Breast epithelium (tissue), 4 donors: Measurements from ENCODE around the gene PXN. TPM values are rescaled to one million over a fixed set of nuclear protein-coding genes. Genes with fewer than 3 reads are reported as not detected.
"Not testable (repeated sequence)": the region's sequence is repeated elsewhere in the genome, so short reads cannot be mapped to it uniquely, and the experiment has no call there.

Experiments used
- DNase-seq, 2 donors: peaks; one replicate each; pipeline ENCODE4 v3.0.0-alpha.2; 2019; ENCODE audit warnings: low spot score in 2 of 2
- H3K27ac ChIP-seq, 2 donors: fragments of 200-600 bp; sonication (generic) in 1 of 2; one replicate each; pipeline ENCODE4 v1.5.1; 2016 to 2019; ENCODE audit warnings: mild to moderate bottlenecking in 1 of 2
- H3K27me3 ChIP-seq, 2 donors: fragments of 200-600 bp; sonication (generic) in 1 of 2; one replicate each; pipeline versions ENCODE4 v1.5.1 to v1.6.0; 2017 to 2019; ENCODE audit warnings: control low read depth in 1 of 2, mild to moderate bottlenecking in 1 of 2
- H3K36me3 ChIP-seq: fragments of 200-600 bp; one replicate; pipeline ENCODE4 v1.5.1; 2019
- H3K4me1 ChIP-seq, 2 donors: fragments of 200-600 bp; sonication (generic); one replicate each; pipeline ENCODE4 v1.5.1; 2016 to 2019; ENCODE audit warnings: control low read depth in 1 of 2
- H3K4me3 ChIP-seq, 3 donors: fragments of 200-600 bp; sonication (generic); 1 replicate in 2 of 3; 2 replicates in 1 of 3; pipeline ENCODE4 v1.5.1; 2016 to 2019; ENCODE audit warnings: mild to moderate bottlenecking in 3 of 3, moderate library complexity in 2 of 3
- H3K9me3 ChIP-seq, 2 donors: fragments of 200-600 bp; sonication (generic) in 1 of 2; one replicate each; pipeline ENCODE4 v1.5.1; 2016 to 2019; ENCODE audit warnings: control low read depth in 1 of 2
- POLR2A ChIP-seq: fragments of 450-650 bp; IDR thresholded peaks from one replicate; pipeline ENCODE4 v1.6.1; 2016; ENCODE audit warnings: antibody characterized with exemption, mild to moderate bottlenecking, moderate library complexity
- POLR2AphosphoS5 ChIP-seq, 3 donors: sonication (generic); formaldehyde crosslinking; IDR thresholded peaks; one replicate each; pipeline ENCODE4 v1.6.1; 2017; ENCODE audit warnings: antibody characterized with exemption in 3 of 3
- intact Hi-C: fragments of 100-400 bp; cut with DNase I; formaldehyde crosslinking; loops from one replicate; pipeline ENCODE4 v1.15.1; 2023; ENCODE audit warnings: low total_unique reads
- total RNA-seq, 3 donors: library from RNA; depleted of rRNA; stranded (reverse); fragments of >200 nt; gene quantifications; one replicate each; pipeline ENCODE4 v1.1.0, GENCODE V29; 2016
- TF ChIP-seq, protein P1 (sequence below), 3 donors: fragments of 450-650 bp; IDR thresholded peaks; one replicate each; pipeline ENCODE4 v1.5.1; 2016 to 2017; ENCODE audit warnings: antibody characterized with exemption in 3 of 3, mild to moderate bottlenecking in 3 of 3, moderate library complexity in 3 of 3

Gene PXN
- total RNA-seq, 3 donors from 2014 or later, result 44.8 to 74.1 (median 53.9) TPM

DNA sequence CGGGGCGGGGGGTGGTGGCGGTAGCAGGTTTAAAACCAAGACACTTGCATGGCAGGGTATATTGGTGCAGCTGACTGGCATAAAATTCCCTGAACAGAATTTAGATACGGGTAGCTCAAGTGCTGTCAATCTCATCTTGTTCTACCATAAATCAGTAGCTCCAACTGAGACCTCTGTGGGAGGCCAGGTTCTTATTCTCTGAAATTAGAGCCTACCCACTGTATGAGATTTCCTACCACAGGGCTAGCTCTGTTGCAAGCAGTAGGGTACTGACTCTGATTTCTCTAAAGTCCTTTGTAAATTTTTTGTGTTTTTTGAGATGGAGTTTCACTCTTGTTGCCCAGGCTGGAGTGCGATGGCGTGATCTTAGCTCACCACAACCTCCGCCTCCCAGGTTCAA is 61.4 kb downstream of the PXN start:
- Histone ChIP-seq H3K9me3 (no peaks in the 10 kb centered on the region), H3K36me3 (no peaks in the 10 kb centered on the region), H3K4me3 (no peak overlapping the region), H3K4me1 (peaks cover 0 to 8% of the 10 kb centered on the region in 2 donors), H3K27ac (no peak overlapping the region), H3K27me3 (no peaks in the 10 kb centered on the region)
- intact Hi-C loops, result no loop called here
- TF ChIP-seq POLR2AphosphoS5 (IDR thresholded peaks at IDR 0.05) (no peak), POLR2A (no peak)
- TF ChIP-seq, protein P1, sequence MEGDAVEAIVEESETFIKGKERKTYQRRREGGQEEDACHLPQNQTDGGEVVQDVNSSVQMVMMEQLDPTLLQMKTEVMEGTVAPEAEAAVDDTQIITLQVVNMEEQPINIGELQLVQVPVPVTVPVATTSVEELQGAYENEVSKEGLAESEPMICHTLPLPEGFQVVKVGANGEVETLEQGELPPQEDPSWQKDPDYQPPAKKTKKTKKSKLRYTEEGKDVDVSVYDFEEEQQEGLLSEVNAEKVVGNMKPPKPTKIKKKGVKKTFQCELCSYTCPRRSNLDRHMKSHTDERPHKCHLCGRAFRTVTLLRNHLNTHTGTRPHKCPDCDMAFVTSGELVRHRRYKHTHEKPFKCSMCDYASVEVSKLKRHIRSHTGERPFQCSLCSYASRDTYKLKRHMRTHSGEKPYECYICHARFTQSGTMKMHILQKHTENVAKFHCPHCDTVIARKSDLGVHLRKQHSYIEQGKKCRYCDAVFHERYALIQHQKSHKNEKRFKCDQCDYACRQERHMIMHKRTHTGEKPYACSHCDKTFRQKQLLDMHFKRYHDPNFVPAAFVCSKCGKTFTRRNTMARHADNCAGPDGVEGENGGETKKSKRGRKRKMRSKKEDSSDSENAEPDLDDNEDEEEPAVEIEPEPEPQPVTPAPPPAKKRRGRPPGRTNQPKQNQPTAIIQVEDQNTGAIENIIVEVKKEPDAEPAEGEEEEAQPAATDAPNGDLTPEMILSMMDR (IDR thresholded peaks at IDR 0.05), result no peak
- DNase-seq, result no peak

DNA sequence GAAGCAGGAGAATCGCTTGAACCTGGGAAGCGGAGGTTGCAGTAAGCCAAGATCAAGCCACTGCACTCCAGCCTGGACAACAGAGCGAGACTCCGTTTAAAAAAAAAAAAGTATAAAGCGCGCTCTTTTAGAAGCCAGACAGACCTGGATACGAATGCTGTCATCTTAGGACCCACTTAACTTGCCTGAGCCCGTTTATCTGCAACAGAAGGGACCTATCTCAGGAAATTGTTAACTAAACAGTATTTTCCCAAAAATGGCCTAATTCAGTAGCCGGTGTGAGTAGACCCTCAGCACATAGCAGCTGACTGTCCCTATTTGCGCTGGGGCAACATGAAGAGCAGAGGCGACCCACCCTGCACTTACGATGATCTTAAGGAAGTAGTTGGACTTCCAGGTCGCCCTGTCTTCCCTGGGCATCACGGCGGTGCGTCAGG is 65.1 kb downstream of the PXN start:
- Histone ChIP-seq H3K27me3 (no peaks in the 10 kb centered on the region), H3K36me3 (peaks cover 4% of the 10 kb centered on the region), H3K4me1 (peaks cover 2 to 12% of the 10 kb centered on the region in 2 donors), H3K9me3 (no peaks in the 10 kb centered on the region), H3K27ac (peak overlapping the region; percentile 90 to 91), H3K4me3 (peak overlapping the region; percentile 82 to 92 (median 84))
- no peak for DNase-seq
- TF ChIP-seq POLR2AphosphoS5 (IDR thresholded peaks at IDR 0.05) (no peak), POLR2A (no peak)
- TF ChIP-seq, protein P1 (IDR thresholded peaks at IDR 0.05), result no peak
- intact Hi-C loops, result loop anchor here (1.0 kb wide), 1 partner anchor 45 kb away; no protein-coding TSS in a partner anchor

DNA sequence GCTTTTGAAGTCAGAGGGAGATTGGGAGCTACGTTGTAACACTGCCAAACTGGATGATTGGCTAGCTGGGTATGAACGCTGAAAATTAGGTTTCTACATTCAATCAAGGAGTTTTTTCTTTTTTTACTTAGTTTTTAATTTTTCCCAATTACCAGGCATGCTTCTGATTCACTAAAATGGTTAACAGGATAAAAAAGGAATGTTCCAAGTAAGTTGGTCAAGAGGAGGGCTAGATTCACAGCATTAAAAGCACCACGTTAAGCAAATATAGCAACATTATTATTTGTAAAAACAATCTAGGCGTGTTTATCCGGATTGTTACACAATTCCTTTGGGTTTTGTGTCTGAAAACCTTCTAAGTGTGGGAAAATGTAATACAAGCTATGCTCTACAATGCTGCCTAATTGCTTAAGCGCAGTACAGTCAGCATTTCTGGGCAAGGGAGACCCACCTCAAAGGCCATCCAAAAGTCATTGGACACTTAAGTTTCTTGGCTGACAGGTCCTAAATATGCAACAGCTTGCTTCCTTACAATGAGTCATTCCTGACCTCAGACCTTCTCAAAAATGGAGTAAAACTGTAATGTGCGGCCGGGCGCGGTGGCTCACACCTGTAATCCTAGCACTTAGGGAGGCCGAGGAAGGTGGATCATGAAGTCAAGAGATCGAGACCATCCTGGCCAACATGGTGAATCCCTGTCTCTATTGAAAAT is 65.8 kb downstream of the PXN start:
- peak overlapping the region; percentile 90 to 91 for H3K27ac ChIP-seq
- TF ChIP-seq, protein P1 (IDR thresholded peaks at IDR 0.05), result no peak
- TF ChIP-seq POLR2AphosphoS5 (IDR thresholded peaks at IDR 0.05) (peak; percentile 42 to 71 (median 48)), POLR2A (no peak)
- peaks cover 7 to 17% of the 10 kb centered on the region in 2 donors for H3K4me1 ChIP-seq
- H3K36me3 ChIP-seq, result peaks cover 4% of the 10 kb centered on the region
- H3K4me3 ChIP-seq, result peak overlapping the region; percentile 82 to 92 (median 84)
- H3K9me3 ChIP-seq, result no peaks in the 10 kb centered on the region
- no peaks in the 10 kb centered on the region for H3K27me3 ChIP-seq
- DNase-seq, result no peak
- intact Hi-C loops, result loop anchor here (1.0 kb wide), 1 partner anchor 46 kb away; no protein-coding TSS in a partner anchor

DNA sequence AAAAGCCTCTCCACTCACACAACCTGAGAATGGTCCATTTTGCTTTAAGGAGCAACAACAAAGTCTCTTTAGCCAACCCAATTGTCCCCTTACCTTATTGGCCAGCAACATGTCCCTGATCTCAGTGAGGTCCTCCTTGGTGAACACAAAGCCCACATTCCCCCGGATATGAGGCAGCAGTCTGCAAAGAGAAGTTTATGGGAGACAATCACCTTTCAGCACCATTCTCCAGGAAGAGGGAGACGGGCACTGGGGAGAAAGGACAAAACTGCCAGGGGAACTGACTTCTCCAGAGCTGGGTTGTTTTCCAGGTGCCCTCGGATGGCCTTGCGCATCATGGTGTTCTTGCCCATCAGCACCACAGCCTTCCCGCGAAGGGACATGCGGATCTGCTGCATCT is 66.5 kb downstream of the PXN start:
- no peak for DNase-seq
- H3K36me3 ChIP-seq, result peaks cover 4% of the 10 kb centered on the region
- H3K27ac ChIP-seq, result peak overlapping the region; percentile 90 to 91
- no peaks in the 10 kb centered on the region for H3K9me3 ChIP-seq
- intact Hi-C loops, result no loop called here
- peaks cover 7 to 17% of the 10 kb centered on the region in 2 donors for H3K4me1 ChIP-seq
- no peaks in the 10 kb centered on the region for H3K27me3 ChIP-seq
- TF ChIP-seq POLR2AphosphoS5 (IDR thresholded peaks at IDR 0.05), result no peak
- no peak for TF ChIP-seq POLR2A
- TF ChIP-seq, protein P1 (IDR thresholded peaks at IDR 0.05), result no peak
- peak overlapping the region; percentile 8 to 84 (median 82) for H3K4me3 ChIP-seq

DNA sequence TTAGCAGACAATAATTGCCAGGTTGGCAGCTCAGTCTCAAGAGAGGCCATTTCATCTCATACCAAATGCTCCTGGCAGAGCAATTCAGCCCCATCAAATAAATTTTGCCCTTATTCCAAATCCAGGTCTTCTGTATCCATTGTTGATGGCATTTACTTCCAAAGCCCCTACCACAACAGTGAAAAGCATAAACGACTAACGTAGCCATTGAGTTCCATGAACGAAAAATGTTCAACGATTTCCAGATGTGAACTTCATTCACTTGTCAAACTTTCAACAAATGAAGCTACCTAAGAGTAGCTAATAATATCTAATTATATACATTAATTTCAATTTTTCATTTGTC is 68.0 kb downstream of the PXN start:
- TF ChIP-seq, protein P1 (IDR thresholded peaks at IDR 0.05), result no peak
- TF ChIP-seq POLR2AphosphoS5 (IDR thresholded peaks at IDR 0.05), result no peak
- TF ChIP-seq POLR2A, result no peak
- Histone ChIP-seq H3K36me3 (peaks cover 4% of the 10 kb centered on the region), H3K4me1 (peaks cover 7 to 26% of the 10 kb centered on the region in 2 donors), H3K9me3 (no peaks in the 10 kb centered on the region), H3K4me3 (no peak overlapping the region), H3K27me3 (no peaks in the 10 kb centered on the region), H3K27ac (no peak overlapping the region)
- intact Hi-C loops, result no loop called here
- DNase-seq, result no peak

DNA sequence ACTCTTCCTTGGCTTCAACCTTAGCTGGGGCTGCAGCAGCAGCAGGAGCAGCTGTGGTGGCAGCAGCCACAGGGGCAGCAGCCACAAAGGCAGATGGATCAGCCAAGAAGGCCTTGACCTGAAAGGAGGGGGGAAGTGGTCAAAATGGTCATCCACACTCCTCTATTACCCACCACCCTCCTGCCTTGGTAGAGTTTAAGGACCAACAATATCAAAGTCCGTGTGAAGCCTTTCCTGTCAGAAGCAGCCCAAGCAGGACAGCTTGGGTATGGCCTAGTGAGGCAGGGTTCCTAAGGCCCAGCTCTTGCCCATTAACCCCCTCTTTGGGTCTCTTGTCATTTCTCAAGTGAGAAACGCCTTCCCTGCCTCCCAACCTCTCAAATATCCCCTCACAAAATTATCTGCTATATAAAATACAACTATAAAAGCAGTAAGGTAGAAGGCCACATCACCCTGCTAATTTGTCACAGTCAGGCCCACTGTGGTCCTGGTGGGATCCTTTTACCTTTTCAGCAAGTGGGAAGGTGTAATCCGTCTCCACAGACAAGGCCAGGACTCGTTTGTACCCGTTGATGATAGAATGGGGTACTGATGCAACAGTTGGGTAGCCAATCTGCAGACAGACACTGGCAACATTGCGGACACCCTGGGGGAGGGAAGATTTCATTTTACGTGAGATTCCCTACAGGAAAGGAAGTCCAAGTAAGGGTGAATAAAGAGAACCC is 68.6 kb downstream of the PXN start:
- peaks cover 7 to 26% of the 10 kb centered on the region in 2 donors for H3K4me1 ChIP-seq
- H3K36me3 ChIP-seq, H3K27me3 ChIP-seq, intact Hi-C loops, H3K9me3 ChIP-seq, DNase-seq, H3K27ac ChIP-seq, H3K4me3 ChIP-seq: not testable (repeated sequence)
